HG03575 (cell line): ENCODE measurements around the gene SIM2.

Source experiments
- ATAC-seq: cut with Tn5 transposase; IDR thresholded peaks from one replicate; pipeline ENCODE4 v1.9.1; 2021; ENCODE audit not compliant: unreplicated experiment, insufficient number of reproducible peaks, low FRiP score; ENCODE audit errors: extremely low read depth

The SIM2 gene

GRCh38 chr21:36709030-36709867 is 10.3 kb downstream of the SIM2 start:
- no peak for ATAC-seq

GRCh38 chr21:36709868-36710728 is 11.2 kb downstream of the SIM2 start:
- no peak for ATAC-seq

DNA sequence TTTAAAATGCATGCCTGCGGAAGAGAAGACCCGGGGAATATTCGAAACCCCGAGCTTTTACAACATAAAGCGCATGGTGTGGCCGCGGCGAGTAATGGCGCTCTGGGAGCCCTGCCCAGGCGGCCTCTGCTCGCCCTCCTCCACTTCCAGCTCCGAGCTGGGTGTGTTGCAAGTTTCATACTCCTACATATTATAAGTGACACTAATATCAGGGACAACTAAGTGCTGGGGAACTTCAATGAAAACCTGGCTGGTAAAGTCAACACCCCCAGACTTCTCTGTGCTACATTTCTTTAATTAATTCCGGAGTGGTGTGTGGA is 11.8 kb downstream of the SIM2 start:
- ATAC-seq, result no peak

DNA sequence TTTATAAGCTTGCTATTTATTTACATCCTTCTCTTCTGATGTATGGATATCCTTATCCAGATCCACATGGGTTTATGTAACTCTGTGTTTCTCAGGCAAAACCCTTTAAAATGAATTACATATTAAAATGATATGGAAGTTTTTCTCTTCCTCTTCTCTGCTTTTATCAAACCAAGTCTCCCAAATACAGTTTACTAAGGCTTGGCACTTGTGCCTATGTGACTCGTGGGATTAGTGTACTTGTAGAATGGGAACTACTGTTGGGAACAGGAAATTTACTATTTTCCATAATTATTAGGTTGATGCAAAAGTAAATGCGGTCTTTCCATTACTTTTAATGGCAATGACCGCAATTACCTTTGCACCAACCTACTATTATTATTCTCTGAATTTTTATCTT is 14.8 kb downstream of the SIM2 start:
- ATAC-seq, result no peak

DNA sequence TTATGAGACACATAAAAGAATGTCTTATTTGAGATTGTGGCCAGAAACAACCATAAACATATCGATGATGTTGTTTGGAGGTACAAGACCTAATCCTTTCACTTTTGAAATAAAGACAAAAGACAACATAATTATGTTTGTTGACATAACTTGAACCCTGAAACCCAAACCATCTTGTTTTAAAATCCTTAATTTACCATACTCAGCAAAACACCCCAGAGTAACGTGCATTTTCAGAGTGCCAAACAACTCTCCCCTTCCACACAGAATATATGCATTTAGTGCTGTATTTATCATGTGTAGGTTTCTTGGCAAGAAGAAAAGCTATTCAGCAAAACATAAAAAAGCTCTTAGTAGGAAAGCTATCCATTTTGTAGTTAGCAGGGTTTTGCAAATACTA is 17.5 kb downstream of the SIM2 start:
- ATAC-seq, result no peak

GRCh38 chr21:36716836-36717235 is 17.9 kb downstream of the SIM2 start:
- ATAC-seq, result no peak

DNA sequence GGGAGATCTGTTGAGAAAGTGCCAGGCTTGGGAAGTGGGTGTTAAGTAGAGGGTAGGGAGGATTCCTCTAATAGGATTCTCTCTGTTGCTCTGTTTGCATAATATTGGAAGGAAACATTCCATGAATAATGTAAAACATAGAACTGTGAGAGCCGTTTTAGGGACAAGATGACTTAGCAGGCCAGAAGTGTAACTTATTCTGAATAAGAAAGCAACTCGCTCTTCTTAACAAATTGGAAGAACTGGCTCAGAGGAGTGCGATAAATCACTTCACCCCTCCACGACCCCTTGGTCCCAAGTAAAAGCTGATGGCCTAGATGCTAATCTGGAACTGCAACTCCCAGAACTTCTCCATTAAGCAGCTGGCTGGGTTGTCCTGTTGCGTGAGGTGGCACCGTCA is 19.1 kb downstream of the SIM2 start:
- no peak for ATAC-seq

DNA sequence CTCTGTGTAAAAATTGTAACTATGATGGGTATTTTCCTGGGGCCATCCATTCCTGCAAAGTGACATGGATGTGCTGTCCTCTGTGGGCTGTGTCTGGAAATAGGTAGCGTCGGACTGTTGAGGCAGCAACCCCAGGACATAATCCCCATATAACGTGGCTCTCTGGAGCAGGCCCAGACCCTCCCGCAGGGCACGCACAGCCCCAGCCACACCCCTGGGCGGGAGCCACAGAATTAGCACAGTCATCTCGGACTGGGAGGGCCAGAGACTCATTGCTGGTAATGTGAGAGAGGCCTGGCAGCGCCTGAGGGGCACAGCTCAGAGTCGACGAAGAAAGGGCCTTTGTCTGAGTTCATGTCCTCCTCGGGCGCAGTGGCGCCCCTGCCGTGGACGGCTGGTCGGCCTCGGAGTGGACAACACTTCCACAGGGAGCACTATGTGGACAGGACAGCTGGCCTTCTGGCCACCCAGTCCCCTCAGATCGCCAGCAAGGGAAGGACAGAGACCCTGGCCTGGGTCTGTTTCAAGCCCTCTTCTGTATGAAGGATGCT is 20.1 kb downstream of the SIM2 start:
- no peak for ATAC-seq

DNA sequence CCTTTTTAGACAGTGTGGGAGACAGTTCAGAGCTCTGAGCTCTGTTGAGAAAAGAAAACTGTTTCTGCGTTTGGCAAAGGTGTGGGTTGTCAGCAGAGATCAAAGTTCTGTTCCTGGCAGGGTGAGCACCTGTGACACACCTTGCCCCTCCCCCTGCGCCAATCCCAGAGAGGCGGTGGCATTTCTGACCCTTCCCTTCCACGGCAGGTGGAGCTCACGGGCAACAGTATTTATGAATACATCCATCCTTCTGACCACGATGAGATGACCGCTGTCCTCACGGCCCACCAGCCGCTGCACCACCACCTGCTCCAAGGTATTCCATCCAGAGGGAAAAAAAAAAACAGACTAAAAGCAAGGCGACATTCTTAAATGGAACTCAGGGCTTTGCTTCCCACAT is 20.7 kb downstream of the SIM2 start:
- no peak for ATAC-seq

DNA sequence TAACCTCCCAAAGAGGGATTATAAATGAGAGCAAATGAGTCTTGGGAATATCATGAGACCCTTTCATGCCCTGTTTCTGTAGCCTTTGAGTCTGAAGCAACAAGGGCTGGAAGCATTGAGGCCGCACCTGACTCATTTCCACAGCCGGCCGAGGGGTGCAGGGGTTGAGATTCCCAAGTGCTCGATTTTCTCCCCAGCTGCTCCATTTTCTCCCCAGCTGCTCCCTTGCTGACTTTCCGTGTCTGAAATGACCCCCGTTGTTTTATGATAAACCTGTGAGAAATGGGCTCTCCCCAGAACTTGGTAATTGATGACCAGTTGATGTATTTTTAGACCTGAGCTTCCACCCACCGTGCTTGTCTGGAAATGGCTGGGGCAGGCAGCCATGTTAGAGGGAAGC is 22.9 kb downstream of the SIM2 start:
- ATAC-seq, result no peak

GRCh38 chr21:36722370-36723368 is 23.8 kb downstream of the SIM2 start:
- no peak for ATAC-seq

GRCh38 chr21:36723371-36723881 is 24.5 kb downstream of the SIM2 start:
- ATAC-seq, result no peak

GRCh38 chr21:36724660-36725059 is 25.7 kb downstream of the SIM2 start:
- no peak for ATAC-seq

- ATAC-seq, result no peak
Measured at GRCh38 chr21:36725793-36726386, 27.0 kb downstream of the SIM2 start.

- ATAC-seq, result no peak
Measured at GRCh38 chr21:36727866-36728265, 29.0 kb downstream of the SIM2 start.

GRCh38 chr21:36728371-36729111 is 29.6 kb downstream of the SIM2 start:
- no peak for ATAC-seq

GRCh38 chr21:36729310-36729970 is 30.5 kb downstream of the SIM2 start:
- no peak for ATAC-seq
